Superior temporal gyrus (tissue), 1 donor: Measurements from ENCODE around the gene XIRP2.
"Not testable (repeated sequence)": the region's sequence is repeated elsewhere in the genome, so short reads cannot be mapped to it uniquely, and the experiment has no call there.

ENCODE experiments used
- DNase-seq: peaks from one replicate; pipeline ENCODE4 v3.0.0-alpha.2; 2016; ENCODE audit errors: extremely low spot score

Gene XIRP2

GRCh38 chr2:166942377-166942776, 54.1 kb downstream of the XIRP2 start:
- no peak for DNase-seq

GRCh38 chr2:166944909-166945308, 56.6 kb downstream of the XIRP2 start:
- DNase-seq = no peak

GRCh38 chr2:166957686-166958085, 69.4 kb downstream of the XIRP2 start:
- no peak for DNase-seq

DNA sequence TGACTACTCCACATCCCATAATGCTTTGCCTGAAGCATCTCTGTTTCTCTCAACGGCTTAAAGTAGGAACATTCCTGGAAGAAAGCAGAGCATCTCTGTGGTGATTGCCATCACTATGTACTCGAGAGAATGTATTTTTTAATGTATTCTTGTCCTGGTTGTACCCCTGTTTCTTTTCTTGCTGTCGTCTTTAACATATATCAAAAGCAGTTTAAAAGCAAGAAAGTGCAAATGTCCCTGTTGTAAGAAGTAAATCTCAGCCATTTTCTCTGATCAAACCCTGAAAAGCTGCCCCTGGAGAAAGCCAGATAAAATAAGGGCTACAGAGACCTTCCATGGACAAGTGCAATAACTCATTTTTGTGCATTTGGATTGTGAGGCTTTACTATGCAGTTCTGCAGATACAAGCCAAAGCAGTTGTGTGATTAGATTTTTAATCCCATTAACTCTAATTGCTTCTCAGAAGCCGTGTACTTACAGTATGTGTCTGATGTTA, 70.8 kb downstream of the XIRP2 start:
- no peak for DNase-seq

- no peak for DNase-seq
These were observed 71.3 kb downstream of the XIRP2 start for GRCh38 chr2:166959556-166959955.

DNA sequence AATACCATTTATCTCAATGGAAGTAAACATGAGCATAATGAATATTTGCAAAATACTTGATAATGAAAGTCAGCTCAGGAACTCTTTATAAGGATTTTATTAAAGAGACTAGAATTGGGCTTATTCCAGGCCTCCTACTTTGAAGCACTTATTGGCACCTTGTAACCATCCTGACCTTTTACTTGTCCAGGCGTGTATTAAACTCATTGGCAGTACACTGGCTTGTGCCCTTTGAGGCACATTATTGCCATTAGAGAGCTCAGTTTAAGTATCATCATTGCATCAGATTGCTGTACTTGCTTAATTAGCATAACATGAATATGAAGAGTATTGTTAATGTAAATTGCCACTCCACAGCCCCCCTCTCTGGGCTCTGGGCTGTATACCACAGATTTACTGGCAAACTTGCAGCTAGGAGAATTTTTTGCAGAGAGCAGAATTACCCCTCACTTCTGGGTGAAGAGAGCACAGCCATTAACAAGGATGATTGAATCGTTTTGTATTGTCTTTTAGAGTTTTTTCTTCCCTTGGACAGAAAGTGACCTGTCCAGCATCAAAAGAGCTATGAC, 72.5 kb downstream of the XIRP2 start:
- DNase-seq = no peak

GRCh38 chr2:166961933-166962332, 73.7 kb downstream of the XIRP2 start:
- no peak for DNase-seq

GRCh38 chr2:166969486-166969885, 81.2 kb downstream of the XIRP2 start:
- no peak for DNase-seq

DNA sequence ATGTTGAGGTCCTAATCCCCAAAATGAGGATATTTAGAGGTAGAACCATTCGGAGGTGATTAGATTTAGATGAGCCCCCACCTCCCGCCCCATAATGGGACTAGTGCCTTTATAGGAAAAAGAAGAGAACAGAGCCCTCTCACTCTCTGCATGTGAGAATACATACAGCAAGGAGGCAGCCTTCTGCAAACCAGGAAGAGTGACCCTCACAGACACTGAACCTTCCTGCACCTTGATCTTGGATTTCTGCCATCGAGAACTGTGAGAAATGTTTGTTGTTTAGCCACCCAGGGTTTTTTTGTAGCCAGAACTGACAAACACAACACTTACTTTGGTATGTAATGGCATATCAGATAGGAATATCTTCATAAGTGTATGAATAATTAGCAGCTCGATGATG, 83.7 kb downstream of the XIRP2 start:
- DNase-seq = no peak

DNA sequence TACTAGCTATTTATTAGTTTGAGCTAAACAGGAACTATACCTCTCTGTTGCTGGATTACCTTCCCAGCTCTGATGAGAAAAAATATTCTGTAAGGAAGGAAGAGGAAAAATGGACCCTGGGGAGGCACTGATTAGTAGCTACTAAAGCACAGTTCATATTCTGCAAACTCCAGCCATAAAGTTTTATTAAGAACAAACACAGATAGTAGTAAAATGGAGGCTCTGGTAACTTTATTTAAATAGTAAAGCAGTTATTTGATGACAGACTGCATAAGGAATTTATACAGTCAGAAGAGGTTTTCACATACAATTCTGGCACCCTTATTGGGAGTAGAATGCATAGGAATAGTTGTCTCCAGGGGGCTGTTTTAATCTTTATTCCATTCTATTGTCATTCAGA, 84.1 kb downstream of the XIRP2 start:
- DNase-seq = no peak

DNA sequence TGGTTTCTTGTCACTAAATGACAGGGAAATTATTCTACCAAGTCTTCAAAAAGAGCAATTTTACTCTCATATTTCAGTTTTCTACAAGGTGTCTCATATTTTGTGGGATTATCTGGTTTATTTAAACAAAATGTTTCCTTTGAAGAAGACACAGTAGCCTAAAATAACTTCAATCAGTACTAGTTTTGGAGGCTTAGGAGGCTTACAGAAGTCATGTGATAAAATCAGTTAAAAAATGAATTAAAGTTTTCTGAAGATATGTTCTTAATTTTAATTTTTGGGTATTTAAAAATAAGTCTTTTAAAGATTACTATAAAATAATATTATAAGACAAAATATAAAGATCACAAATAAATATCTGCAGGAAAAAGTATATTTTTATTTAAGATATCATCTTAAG, 95.9 kb downstream of the XIRP2 start:
- DNase-seq = no peak

- DNase-seq = no peak
These were observed 96.5 kb downstream of the XIRP2 start for GRCh38 chr2:166984797-166985196.

DNA sequence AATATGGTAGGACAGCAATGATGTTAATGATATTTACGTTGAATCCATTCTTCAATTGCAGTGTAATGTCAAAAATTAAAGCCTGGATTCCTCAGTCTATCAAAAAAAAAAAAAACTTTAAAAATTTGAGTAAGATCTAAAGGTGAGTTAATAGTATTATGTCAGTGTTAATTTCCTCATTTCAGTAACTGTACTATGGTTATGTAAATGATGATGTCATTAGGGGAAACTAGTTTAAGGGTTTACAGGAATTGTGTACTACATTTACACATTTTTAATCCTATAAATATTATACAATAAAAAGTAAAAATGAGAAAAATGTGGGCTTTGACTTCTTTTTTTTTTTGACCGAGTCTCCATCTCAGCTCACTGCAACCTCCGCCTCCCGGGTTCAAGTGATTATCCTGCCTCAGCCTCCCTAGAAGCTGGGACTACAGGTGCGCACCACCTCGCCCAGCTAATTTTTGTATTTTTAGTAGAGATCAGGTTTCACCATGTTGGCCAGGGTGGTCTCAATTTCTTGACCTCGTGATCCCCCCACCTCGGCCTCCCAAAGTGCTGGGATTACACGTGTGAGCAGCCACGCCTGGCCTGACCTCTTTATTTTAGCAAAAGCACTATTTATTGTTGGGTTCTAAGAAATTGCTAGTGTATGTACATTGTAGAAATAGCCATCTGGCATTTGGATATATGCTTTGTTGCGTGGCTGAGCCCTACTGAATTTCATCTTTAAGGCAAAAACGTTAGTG, 106.5 kb downstream of the XIRP2 start:
- DNase-seq = no peak

GRCh38 chr2:166996465-166996864, 108.2 kb downstream of the XIRP2 start:
- DNase-seq = no peak

- no peak for DNase-seq
These were observed 112.9 kb downstream of the XIRP2 start for GRCh38 chr2:167001165-167001564.

DNA sequence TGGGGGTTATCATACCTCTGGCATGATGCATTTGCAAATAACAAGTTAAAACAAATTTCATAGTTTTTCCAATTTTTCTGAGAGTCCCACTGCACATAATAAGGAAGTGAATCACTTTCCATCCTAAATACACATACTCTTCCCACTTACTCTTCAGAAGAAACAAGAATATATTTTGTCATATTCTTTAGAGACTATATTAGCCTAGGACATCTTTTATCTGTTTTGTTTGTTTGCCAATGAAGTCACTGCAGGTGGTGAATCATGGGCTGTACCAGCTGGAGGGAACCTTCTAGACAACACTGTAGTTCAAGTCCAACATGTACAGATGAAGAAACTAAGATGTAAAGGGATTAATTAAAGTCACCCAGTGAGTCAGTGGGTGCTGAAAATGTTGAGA, 116.8 kb downstream of the XIRP2 start:
- DNase-seq = no peak

DNA sequence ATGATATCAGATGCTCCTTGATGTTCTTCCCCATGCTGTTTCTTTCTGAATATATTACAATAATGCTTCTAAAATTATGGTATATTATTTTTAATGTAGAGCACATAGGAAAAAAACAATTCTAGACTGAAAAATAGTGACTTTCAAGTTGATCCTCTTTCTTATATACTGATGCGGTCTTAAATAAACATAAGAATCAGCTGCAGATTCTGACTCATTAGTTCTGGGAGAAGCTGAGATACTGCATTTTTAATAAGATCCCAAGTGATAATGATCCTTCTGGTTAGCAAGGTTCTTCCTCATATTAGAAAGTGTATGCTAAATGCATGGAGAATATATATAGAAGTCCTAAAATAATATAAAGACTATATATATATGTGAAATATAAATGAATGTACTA, 124.9 kb downstream of the XIRP2 start:
- DNase-seq = no peak

DNA sequence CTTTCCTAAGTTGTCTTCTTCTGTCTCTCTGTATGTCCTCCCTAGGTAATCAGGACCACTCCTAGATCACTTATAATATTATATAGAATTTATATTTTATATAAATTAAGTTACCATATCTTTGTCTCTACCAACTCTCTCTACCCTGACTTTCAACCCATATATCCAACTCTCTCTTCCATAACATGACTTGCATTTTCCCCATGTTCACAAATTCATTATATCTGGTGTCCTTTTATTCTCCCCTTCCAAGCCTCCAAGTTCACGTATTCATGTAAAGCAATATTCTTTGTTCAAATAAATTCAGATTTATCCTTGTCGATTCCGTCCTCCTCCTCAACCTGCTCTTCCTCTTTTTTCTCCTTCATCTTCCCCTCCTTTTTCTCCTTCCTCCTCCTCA, 127.5 kb downstream of the XIRP2 start:
- no peak for DNase-seq

GRCh38 chr2:167017021-167017420, 128.7 kb downstream of the XIRP2 start:
- no peak for DNase-seq

- DNase-seq = no peak
These were observed 130.3 kb downstream of the XIRP2 start for GRCh38 chr2:167018590-167018989.

DNA sequence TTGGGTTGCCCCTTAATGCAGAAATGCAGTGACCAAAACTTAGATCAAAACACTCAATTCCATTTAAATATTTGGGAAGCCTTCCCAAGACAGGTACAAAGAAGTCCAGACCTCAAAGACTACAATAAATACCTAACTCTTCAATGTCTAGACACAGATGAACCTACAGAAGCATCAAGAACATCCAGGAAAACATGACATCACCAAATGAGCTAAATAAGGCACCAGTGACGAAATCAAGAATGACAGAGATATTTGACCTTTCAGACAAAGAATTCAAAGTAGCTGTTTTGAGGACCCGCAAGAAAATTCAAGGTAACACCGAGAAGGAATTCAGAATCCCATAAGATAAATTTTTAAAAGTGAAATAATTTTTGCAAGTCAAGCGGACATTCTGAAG, 140.2 kb downstream of the XIRP2 start:
- DNase-seq = no peak

GRCh38 chr2:167034976-167035375, 146.7 kb downstream of the XIRP2 start:
- not testable (repeated sequence) for DNase-seq

- DNase-seq = no peak
These were observed 160.5 kb downstream of the XIRP2 start for GRCh38 chr2:167048829-167049228.

- DNase-seq = no peak
These were observed 161.4 kb downstream of the XIRP2 start for GRCh38 chr2:167049659-167050058.
